Activated CD4-positive, alpha-beta T cell treated with anti-CD3 and anti-CD28 coated beads, Interleukin-2, amount 10 ng/mL, durations not matched to agents 7 days and 5 days (primary cell): ENCODE results near the gene C11orf97. TPM values are rescaled to one million over a fixed set of nuclear protein-coding genes. Genes with fewer than 3 reads are reported as not detected.

Experiments
- CTCF ChIA-PET: fragments of 350-600 bp; sonication (Branson Sonifier 250); formaldehyde crosslinking; loops from one replicate; lab custom pipeline; 2021; ENCODE audit warnings: antibody characterized with exemption; lab: Charles Lee
- POLR2A ChIA-PET: fragments of 350-600 bp; sonication (Branson Sonifier 250); formaldehyde crosslinking; loops from one replicate; lab custom pipeline; 2021; ENCODE audit warnings: antibody characterized with exemption; lab: Charles Lee
- DNase-seq: peaks from one replicate; pipeline ENCODE4 v3.0.0-alpha.2; 2020
- H3K27ac Mint-ChIP-seq: one replicate; pipeline ENCODE4 v1.8.0; 2021; ENCODE audit warnings: mild to moderate bottlenecking, moderate library complexity, mixed read lengths
- H3K27me3 Mint-ChIP-seq: one replicate; pipeline ENCODE4 v1.8.0; 2021; ENCODE audit warnings: mixed read lengths
- H3K36me3 Mint-ChIP-seq: one replicate; pipeline ENCODE4 v1.8.0; 2021; ENCODE audit warnings: low read depth, mixed read lengths
- H3K4me1 Mint-ChIP-seq: one replicate; pipeline ENCODE4 v1.8.0; 2021; ENCODE audit warnings: mixed read lengths
- H3K4me3 Mint-ChIP-seq: one replicate; pipeline ENCODE4 v1.8.0; 2021; ENCODE audit warnings: mild to moderate bottlenecking, moderate library complexity, mixed read lengths
- H3K9me3 Mint-ChIP-seq: one replicate; pipeline ENCODE4 v1.8.0; 2021; ENCODE audit warnings: mixed read lengths
- total RNA-seq, 2 experiments: library from RNA; stranded (reverse); gene quantifications; one replicate each; pipeline ENCODE4 v1.2.3, GENCODE V29; 2021

C11orf97 gene
- total RNA-seq, 2 experiments from 2014 or later: not detected

GRCh38 chr11:94533206-94533605 lies 20.9 kb downstream of the C11orf97 start:
- Mint-ChIP-seq H3K9me3 (no peaks in the 10 kb centered on the region), H3K36me3 (no peaks in the 10 kb centered on the region), H3K4me3 (no peak overlapping the region), H3K27me3 (peaks cover 44% of the 10 kb centered on the region), H3K4me1 (no peaks in the 10 kb centered on the region), H3K27ac (no peak overlapping the region)
- DNase-seq: no peak
- ChIA-PET POLR2A (no interaction called here), CTCF (no interaction called here)

GRCh38 chr11:94533696-94534630 lies 21.7 kb downstream of the C11orf97 start:
- H3K27me3 Mint-ChIP-seq: peaks cover 38% of the 10 kb centered on the region
- no peaks in the 10 kb centered on the region for H3K4me1 Mint-ChIP-seq
- no peaks in the 10 kb centered on the region for H3K9me3 Mint-ChIP-seq
- ChIA-PET POLR2A (interaction anchor here (0.6 kb wide), 1 partner anchor 10 kb away, joined by 4 read pairs; the partner anchor contains the start of gene FUT4), CTCF (no interaction called here)
- DNase-seq: no peak
- H3K4me3 Mint-ChIP-seq: no peak overlapping the region
- no peaks in the 10 kb centered on the region for H3K36me3 Mint-ChIP-seq
- H3K27ac Mint-ChIP-seq: no peak overlapping the region

GRCh38 chr11:94536386-94536785 lies 24.1 kb downstream of the C11orf97 start:
- H3K4me1 Mint-ChIP-seq: peaks cover 4% of the 10 kb centered on the region
- ChIA-PET POLR2A (no interaction called here), CTCF (interaction anchor here (1.3 kb wide), 1 partner anchor 15 kb away, joined by 3 read pairs; no protein-coding TSS in a partner anchor)
- no peaks in the 10 kb centered on the region for H3K36me3 Mint-ChIP-seq
- H3K27ac Mint-ChIP-seq: no peak overlapping the region
- DNase-seq: no peak
- H3K9me3 Mint-ChIP-seq: no peaks in the 10 kb centered on the region
- H3K4me3 Mint-ChIP-seq: no peak overlapping the region
- peaks cover 33% of the 10 kb centered on the region for H3K27me3 Mint-ChIP-seq

GRCh38 chr11:94537031-94537600 lies 24.9 kb downstream of the C11orf97 start:
- H3K4me1 Mint-ChIP-seq: peaks cover 4% of the 10 kb centered on the region
- H3K27ac Mint-ChIP-seq: no peak overlapping the region
- no peaks in the 10 kb centered on the region for H3K36me3 Mint-ChIP-seq
- H3K27me3 Mint-ChIP-seq: peaks cover 31% of the 10 kb centered on the region
- H3K4me3 Mint-ChIP-seq: no peak overlapping the region
- CTCF ChIA-PET: interaction anchor here (1.3 kb wide), 1 partner anchor 15 kb away, joined by 3 read pairs; no protein-coding TSS in a partner anchor
- H3K9me3 Mint-ChIP-seq: no peaks in the 10 kb centered on the region
- no peak for DNase-seq
- POLR2A ChIA-PET: no interaction called here

- H3K9me3 Mint-ChIP-seq: no peaks in the 10 kb centered on the region
- peaks cover 20% of the 10 kb centered on the region for H3K27me3 Mint-ChIP-seq
- peaks cover 16% of the 10 kb centered on the region for H3K4me1 Mint-ChIP-seq
- no peak overlapping the region for H3K4me3 Mint-ChIP-seq
- H3K36me3 Mint-ChIP-seq: no peaks in the 10 kb centered on the region
- no peak for DNase-seq
- H3K27ac Mint-ChIP-seq: no peak overlapping the region
- ChIA-PET POLR2A (no interaction called here), CTCF (interaction anchor here (0.7 kb wide), 2 partner anchors 25 to 205 kb away, joined by 3 read pairs; no protein-coding TSS in a partner anchor)
These were observed 27.2 kb downstream of the C11orf97 start for GRCh38 chr11:94539420-94539819.

GRCh38 chr11:94543695-94544645 lies 31.7 kb downstream of the C11orf97 start, which contains the start of gene FUT4:
Gene FUT4 (plus strand): TSS chr11:94543921. CDS start chr11:94544134, 213 bp downstream.
- H3K4me3 Mint-ChIP-seq: peak within 1 kb of the TSS; percentile 98
- CTCF ChIA-PET: no interaction called here

GRCh38 chr11:94544646-94545263 lies 32.5 kb downstream of the C11orf97 start:
- peaks cover 37% of the 10 kb centered on the region for H3K4me1 Mint-ChIP-seq
- ChIA-PET CTCF (no interaction called here), POLR2A (no interaction called here)
- no peaks in the 10 kb centered on the region for H3K27me3 Mint-ChIP-seq
- H3K4me3 Mint-ChIP-seq: peak overlapping the region; percentile 75
- peak overlapping the region; percentile 63 for H3K27ac Mint-ChIP-seq
- H3K36me3 Mint-ChIP-seq: peaks cover 14% of the 10 kb centered on the region
- peak; percentile 20 for DNase-seq
- no peaks in the 10 kb centered on the region for H3K9me3 Mint-ChIP-seq

More at GRCh38 chr11:94543695-94544645, 31.7 kb downstream of the C11orf97 start, which contains the start of gene FUT4:
- H3K27ac Mint-ChIP-seq: peak within 1 kb of the TSS; percentile 100
- peaks cover 14% of the 10 kb centered on the region for H3K36me3 Mint-ChIP-seq
- peak; percentile 79 for DNase-seq
- H3K27me3 Mint-ChIP-seq: no peaks in the 10 kb centered on the region
- H3K9me3 Mint-ChIP-seq: no peaks in the 10 kb centered on the region
- POLR2A ChIA-PET: interaction anchor here (0.5 kb wide), 1 partner anchor 9 kb away, joined by 4 read pairs; no protein-coding TSS in a partner anchor
- peaks cover 39% of the 10 kb centered on the region for H3K4me1 Mint-ChIP-seq

GRCh38 chr11:94545264-94546161 lies 33.3 kb downstream of the C11orf97 start:
- Mint-ChIP-seq H3K27me3 (no peaks in the 10 kb centered on the region), H3K9me3 (no peaks in the 10 kb centered on the region), H3K36me3 (peaks cover 17% of the 10 kb centered on the region), H3K4me3 (peak overlapping the region; percentile 75), H3K27ac (peak overlapping the region; percentile 80), H3K4me1 (peaks cover 44% of the 10 kb centered on the region)
- ChIA-PET POLR2A (no interaction called here), CTCF (interaction anchor here (0.6 kb wide), 1 partner anchor 181 kb away, joined by 4 read pairs; no protein-coding TSS in a partner anchor)
- DNase-seq: no peak

GRCh38 chr11:94546162-94546470 lies 33.9 kb downstream of the C11orf97 start:
- no peak for DNase-seq
- Mint-ChIP-seq H3K4me3 (peak overlapping the region; percentile 75), H3K27me3 (no peaks in the 10 kb centered on the region), H3K27ac (peak overlapping the region; percentile 55), H3K9me3 (no peaks in the 10 kb centered on the region), H3K4me1 (peaks cover 45% of the 10 kb centered on the region), H3K36me3 (peaks cover 17% of the 10 kb centered on the region)
- ChIA-PET POLR2A (no interaction called here), CTCF (interaction anchor here (0.6 kb wide), 1 partner anchor 181 kb away, joined by 4 read pairs; no protein-coding TSS in a partner anchor)

- Mint-ChIP-seq H3K9me3 (no peaks in the 10 kb centered on the region), H3K4me1 (peaks cover 45% of the 10 kb centered on the region), H3K36me3 (peaks cover 17% of the 10 kb centered on the region), H3K27ac (no peak overlapping the region), H3K27me3 (no peaks in the 10 kb centered on the region), H3K4me3 (peak overlapping the region; percentile 75)
- DNase-seq: no peak
- CTCF ChIA-PET: no interaction called here
- POLR2A ChIA-PET: no interaction called here
These were observed 34.6 kb downstream of the C11orf97 start for GRCh38 chr11:94546886-94547285.

GRCh38 chr11:94549146-94549545 lies 36.9 kb downstream of the C11orf97 start:
- Mint-ChIP-seq H3K27me3 (no peaks in the 10 kb centered on the region), H3K36me3 (peaks cover 17% of the 10 kb centered on the region), H3K4me3 (no peak overlapping the region), H3K9me3 (no peaks in the 10 kb centered on the region), H3K27ac (no peak overlapping the region), H3K4me1 (peaks cover 33% of the 10 kb centered on the region)
- POLR2A ChIA-PET: no interaction called here
- no peak for DNase-seq
- CTCF ChIA-PET: no interaction called here
